ENCODE results near the gene PITPNM3. TPM values are rescaled to one million over a fixed set of nuclear protein-coding genes. Genes with fewer than 3 reads are reported as not detected.
"Not testable (repeated sequence)": the region's sequence is repeated elsewhere in the genome, so short reads cannot be mapped to it uniquely, and the experiment has no call there.

The PITPNM3 gene
- total RNA-seq: under 1 TPM; 0.64 to 0.77 TPM

DNA sequence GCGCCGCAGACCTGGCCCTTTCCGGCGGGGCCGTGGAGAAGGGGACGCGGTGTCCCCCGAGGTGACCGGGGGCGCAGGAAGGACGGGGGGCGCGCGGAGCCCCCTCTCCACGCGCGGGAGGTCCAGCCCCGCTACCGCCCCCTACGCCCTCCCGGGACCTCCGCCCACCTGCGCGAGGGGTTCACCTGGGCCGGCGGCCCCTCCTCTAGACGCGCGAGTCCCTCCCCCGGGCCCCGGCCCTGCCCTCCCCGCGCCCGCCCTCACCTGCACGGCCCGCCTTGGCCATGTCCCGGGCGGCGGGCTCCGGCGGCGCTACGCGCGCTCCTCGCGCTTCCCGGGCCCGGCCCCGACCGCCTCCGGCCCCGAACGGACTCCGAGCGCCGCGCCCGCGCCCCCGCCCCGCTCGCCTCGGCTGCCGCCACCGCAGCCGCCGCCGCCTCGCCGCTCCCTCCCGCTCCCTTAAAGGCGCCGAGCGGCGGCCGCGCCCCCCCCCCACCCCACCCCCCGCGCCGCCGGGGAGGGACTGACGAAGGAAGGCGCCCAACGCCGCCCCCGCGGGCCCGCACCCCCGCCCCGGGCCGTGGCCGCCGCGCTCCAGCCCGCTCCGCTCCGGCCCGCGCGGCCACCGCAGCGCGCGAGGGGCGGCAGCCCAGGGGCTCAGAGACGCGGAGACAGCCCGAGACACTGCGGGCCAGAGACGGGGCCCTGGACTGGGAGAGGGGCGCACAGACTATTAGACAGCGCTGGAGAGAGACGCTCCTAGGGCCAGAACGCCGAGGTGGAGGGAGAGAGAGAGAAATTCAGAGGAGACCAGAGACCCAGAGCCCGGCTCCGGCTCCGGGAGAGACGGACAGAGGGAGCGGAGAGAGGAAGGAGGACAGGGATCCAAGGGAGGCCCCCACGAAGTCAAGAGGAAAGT lies at the start of gene PITPNM3:
TSS of gene PITPNM3 (minus strand) at position 435 of the 919 bp plus-strand sequence. CDS start at position 286, 149 bp downstream.
- Mint-ChIP-seq H3K9me3 (no peaks in the 10 kb centered on the region), H3K4me1 (peaks cover 1% of the 10 kb centered on the region), H3K36me3 (no peaks in the 10 kb centered on the region), H3K27ac (no peak within 1 kb of the TSS), H3K4me3 (peak within 1 kb of the TSS; percentile 22), H3K27me3 (peaks cover 51% of the 10 kb centered on the region)
- DNase-seq (no peak), ATAC-seq (ENCODE audit: low read depth) (no peak)
- POLR2A ChIA-PET: no interaction called here

DNA sequence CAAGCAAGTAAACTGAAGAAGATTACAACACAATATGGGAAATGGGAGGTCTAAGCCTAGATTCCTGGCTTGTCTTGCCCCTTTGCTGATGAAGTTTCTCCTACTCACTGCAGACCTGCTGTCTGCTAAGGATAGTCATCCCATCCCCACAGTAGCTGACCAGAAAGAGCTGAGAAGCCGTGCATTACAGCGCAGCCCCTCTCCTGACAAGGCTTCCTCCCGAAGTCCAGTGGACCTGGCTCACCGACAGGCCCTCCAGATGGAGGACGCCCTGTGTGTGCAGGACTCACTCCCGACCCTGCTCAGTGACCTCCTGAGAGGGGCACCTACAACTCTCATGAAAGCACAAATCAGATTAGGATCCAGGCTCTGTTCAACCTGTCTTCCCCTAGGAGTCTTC lies 48.8 kb upstream of the PITPNM3 start:
- no peak for ATAC-seq (ENCODE audit: low read depth)
- Mint-ChIP-seq H3K4me3 (no peak overlapping the region), H3K27me3 (no peaks in the 10 kb centered on the region), H3K27ac (no peak overlapping the region), H3K9me3 (no peaks in the 10 kb centered on the region), H3K4me1 (no peaks in the 10 kb centered on the region), H3K36me3 (peaks cover 12% of the 10 kb centered on the region)
- DNase-seq: no peak
- POLR2A ChIA-PET: no interaction called here

DNA sequence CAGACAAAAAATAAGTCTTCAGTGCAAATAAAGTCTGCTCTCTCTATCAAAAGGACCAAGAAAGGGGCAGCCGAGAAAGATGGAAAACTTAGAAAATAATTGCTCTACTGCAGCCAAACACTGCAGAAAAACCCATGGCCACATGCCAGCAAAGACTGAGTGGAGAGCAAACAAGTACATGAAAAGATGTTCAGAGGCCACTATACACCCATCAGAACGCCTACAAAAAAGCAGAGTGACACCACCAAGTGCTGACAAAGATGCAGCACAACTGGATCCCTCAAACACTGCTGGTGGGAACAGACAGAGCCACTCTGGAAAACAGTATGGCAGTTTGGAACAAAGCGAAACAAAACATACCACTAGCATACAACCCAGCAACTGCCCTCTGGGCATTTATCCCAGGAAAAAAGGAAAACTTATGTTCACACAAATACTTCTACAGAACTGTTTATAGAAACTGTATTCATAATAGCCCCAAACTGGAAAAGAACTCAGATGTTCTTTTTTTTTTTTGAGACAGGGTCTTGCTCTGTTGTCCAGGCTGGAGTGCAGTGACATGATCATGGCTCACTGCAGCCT lies 47.5 kb upstream of the PITPNM3 start:
- POLR2A ChIA-PET: no interaction called here
- peaks cover 10% of the 10 kb centered on the region for H3K36me3 Mint-ChIP-seq

DNA sequence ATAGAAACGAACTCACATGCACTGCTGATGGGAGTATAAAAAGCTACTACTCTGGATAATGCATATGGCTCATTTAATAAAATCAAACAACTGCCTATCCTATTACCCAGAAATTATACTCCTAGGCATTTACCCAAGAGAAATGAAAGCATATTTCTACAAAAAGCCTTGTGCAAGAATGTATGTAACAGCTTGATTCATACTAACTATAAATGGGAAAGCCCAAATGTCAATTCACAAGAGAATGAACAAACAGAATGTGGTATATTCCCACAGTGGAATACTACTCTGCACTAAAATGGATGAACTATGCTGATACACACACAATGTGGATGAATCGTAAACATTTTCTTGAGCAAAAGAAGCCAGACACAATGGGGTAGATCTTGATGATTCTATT lies 45.8 kb upstream of the PITPNM3 start:
- DNase-seq (no peak), ATAC-seq (ENCODE audit: low read depth) (no peak)
- no peaks in the 10 kb centered on the region for H3K9me3 Mint-ChIP-seq
- H3K36me3 Mint-ChIP-seq: peaks cover 14% of the 10 kb centered on the region
- H3K4me1 Mint-ChIP-seq: no peaks in the 10 kb centered on the region
- H3K27ac Mint-ChIP-seq: no peak overlapping the region
- POLR2A ChIA-PET: no interaction called here
- no peak overlapping the region for H3K4me3 Mint-ChIP-seq
- H3K27me3 Mint-ChIP-seq: no peaks in the 10 kb centered on the region

More for the DNA sequence above, 47.5 kb upstream of the PITPNM3 start:
- H3K4me1 Mint-ChIP-seq: no peaks in the 10 kb centered on the region
- no peak for ATAC-seq (ENCODE audit: low read depth)
- no peaks in the 10 kb centered on the region for H3K9me3 Mint-ChIP-seq
- no peak overlapping the region for H3K4me3 Mint-ChIP-seq
- no peaks in the 10 kb centered on the region for H3K27me3 Mint-ChIP-seq
- DNase-seq: no peak
- no peak overlapping the region for H3K27ac Mint-ChIP-seq

DNA sequence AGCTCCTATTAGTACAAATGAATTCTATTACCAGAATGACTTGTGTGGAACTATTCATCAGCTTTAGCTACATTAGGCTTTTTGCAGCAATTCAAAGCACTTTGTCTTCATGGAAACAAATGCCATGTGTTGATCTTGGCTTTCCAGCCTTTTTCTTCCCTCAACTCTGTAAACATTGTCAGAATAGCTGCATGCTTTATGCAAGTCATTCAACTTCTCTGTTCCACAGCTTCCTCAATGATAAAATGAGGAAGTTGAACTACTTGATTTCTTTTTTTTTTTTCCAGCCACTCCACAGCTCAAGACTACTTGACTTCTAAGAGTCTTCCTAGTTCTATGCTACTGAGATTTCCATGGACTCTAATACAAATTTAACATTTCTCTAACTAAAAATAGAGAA lies 43.0 kb upstream of the PITPNM3 start:
- POLR2A ChIA-PET: no interaction called here
- H3K27me3 Mint-ChIP-seq: no peaks in the 10 kb centered on the region
- no peak for DNase-seq
- H3K9me3 Mint-ChIP-seq: no peaks in the 10 kb centered on the region
- ATAC-seq (ENCODE audit: low read depth): no peak
- no peak overlapping the region for H3K27ac Mint-ChIP-seq
- H3K36me3 Mint-ChIP-seq: peaks cover 17% of the 10 kb centered on the region
- no peaks in the 10 kb centered on the region for H3K4me1 Mint-ChIP-seq
- H3K4me3 Mint-ChIP-seq: no peak overlapping the region

DNA sequence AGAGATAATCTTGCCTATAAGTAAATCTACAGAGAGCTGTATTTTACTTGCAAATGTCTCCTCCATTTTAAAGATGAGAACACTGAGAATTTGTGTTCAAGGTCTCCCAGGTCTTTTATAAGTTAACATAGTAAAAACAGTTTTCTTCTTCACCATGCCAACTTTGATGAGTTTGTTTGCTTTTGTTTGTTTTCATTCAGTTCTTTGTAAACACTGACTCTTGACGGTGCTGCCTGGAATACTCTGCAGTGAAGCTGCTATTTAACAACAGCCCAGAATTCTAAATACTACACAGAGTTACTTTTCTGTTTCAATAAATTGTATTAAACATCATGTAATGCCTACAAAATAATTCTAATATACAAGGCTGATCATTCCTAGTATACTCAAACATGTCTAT lies 41.4 kb upstream of the PITPNM3 start:
- H3K27me3 Mint-ChIP-seq: no peaks in the 10 kb centered on the region
- DNase-seq (no peak), ATAC-seq (ENCODE audit: low read depth) (no peak)
- no peak overlapping the region for H3K27ac Mint-ChIP-seq
- POLR2A ChIA-PET: no interaction called here
- H3K36me3 Mint-ChIP-seq: peaks cover 25% of the 10 kb centered on the region
- no peaks in the 10 kb centered on the region for H3K9me3 Mint-ChIP-seq
- H3K4me1 Mint-ChIP-seq: peaks cover 1% of the 10 kb centered on the region
- H3K4me3 Mint-ChIP-seq: no peak overlapping the region

DNA sequence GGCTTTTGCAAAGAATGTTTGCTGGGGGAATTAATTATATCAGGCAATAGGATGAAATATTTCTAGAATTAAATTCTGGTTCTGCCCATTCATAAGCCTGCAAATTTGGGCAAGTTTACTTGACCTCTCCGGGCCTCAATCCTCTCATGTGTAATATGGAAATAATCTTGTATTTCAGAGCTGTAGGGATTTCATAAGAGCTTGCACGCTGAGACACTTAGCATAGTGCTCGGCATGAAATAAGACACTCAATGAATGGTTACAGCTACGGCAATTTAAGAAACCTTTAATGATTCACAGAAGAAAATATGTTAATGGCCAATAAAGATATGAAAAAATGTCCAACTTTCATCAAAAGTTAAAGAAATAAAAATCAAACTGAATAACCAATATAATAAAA lies 40.6 kb upstream of the PITPNM3 start:
- POLR2A ChIA-PET: no interaction called here
- Mint-ChIP-seq H3K9me3 (no peaks in the 10 kb centered on the region), H3K27ac (no peak overlapping the region), H3K36me3 (peaks cover 32% of the 10 kb centered on the region), H3K27me3 (no peaks in the 10 kb centered on the region), H3K4me3 (no peak overlapping the region), H3K4me1 (peaks cover 7% of the 10 kb centered on the region)
- no peak for ATAC-seq (ENCODE audit: low read depth)
- DNase-seq: no peak

DNA sequence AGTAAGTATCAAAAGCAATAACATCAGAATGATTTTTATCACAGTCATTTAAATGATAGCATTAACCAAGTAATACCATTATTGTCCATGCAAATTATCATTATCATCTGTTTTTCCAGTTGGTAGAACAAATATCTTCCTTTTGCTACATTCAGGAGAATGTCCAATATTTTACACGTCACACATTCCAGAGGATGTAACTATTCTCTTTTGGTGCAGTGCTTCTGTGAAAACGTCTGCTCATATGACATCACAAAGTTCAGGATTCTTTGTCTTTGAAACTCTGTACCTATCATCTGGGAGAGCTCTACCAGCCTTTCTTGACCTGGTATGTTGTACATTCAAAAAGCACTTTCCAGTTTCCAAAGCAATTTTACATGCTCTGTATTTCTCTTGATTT lies 40.2 kb upstream of the PITPNM3 start:
- Mint-ChIP-seq H3K27ac (no peak overlapping the region), H3K9me3 (no peaks in the 10 kb centered on the region), H3K4me3 (no peak overlapping the region), H3K4me1 (peaks cover 12% of the 10 kb centered on the region), H3K36me3 (peaks cover 36% of the 10 kb centered on the region), H3K27me3 (no peaks in the 10 kb centered on the region)
- no peak for ATAC-seq (ENCODE audit: low read depth)
- POLR2A ChIA-PET: no interaction called here
- no peak for DNase-seq

DNA sequence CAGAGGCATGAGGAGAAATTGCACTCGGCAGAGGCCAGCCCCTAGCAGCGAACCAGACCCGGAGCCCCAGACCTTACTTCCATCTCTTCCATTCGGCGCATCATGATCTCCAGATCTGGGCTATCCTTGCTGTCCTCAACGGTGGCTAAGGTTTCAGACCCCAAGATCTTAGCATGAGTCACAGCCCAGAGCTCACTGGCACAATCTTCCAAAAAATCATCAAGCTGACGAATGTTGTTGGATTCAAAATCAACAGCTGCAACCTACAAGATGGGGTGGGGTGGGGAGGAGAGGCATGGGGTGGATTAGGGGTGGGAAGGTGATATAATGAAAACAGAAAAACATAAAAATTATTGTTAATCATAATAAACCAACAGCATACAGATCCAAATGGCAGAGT lies 39.7 kb upstream of the PITPNM3 start:
- H3K27ac Mint-ChIP-seq: no peak overlapping the region
- H3K4me3 Mint-ChIP-seq: no peak overlapping the region
- H3K27me3 Mint-ChIP-seq: no peaks in the 10 kb centered on the region
- POLR2A ChIA-PET: no interaction called here
- H3K9me3 Mint-ChIP-seq: no peaks in the 10 kb centered on the region
- ATAC-seq (ENCODE audit: low read depth) (no peak), DNase-seq (no peak)
- peaks cover 36% of the 10 kb centered on the region for H3K36me3 Mint-ChIP-seq
- peaks cover 12% of the 10 kb centered on the region for H3K4me1 Mint-ChIP-seq

DNA sequence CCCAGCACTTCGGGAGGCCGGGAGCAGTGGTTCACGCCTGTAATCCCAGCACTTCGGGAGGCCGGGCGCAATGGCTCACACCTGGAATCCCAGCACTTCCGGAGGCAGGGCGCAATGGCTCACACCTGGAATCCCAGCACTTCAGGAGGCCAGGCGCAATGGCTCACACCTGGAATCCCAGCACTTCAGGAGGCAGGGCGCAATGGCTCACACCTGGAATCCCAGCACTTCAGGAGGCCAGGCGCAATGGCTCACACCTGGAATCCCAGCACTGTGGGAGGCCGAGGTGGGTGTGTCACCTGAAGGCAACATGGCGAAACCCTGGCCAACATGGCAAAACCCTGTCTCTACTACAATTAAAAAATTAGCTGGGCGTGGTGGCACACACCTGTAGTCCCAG lies 37.0 kb upstream of the PITPNM3 start:
- H3K27ac Mint-ChIP-seq, POLR2A ChIA-PET: not testable (repeated sequence)

DNA sequence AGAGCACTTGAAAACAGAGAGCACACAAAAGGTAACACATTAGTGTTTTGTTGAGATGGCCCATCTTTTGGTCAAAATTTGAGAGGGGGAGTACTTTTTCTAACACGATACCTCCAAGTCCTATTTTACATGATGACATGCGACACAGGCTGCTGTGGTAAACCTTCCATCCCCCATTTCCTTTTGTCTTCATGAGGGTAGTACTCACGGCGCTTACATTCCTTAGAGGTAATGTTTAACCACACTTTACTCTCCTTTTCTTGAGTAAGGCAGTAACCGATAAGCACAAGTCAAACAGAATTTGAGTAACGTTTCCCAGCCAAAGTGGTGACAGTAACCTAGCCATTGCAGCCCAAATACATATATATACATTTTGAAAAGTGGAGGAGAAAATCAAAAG lies 35.8 kb upstream of the PITPNM3 start:
- Mint-ChIP-seq H3K27ac (peak overlapping the region; percentile 66), H3K9me3 (no peaks in the 10 kb centered on the region), H3K4me3 (peak overlapping the region; percentile 8), H3K27me3 (no peaks in the 10 kb centered on the region), H3K4me1 (peaks cover 12% of the 10 kb centered on the region), H3K36me3 (peaks cover 35% of the 10 kb centered on the region)
- no peak for DNase-seq
- POLR2A ChIA-PET: interaction anchor here (0.6 kb wide), 1 partner anchor 1074 kb away, joined by 4 read pairs; no protein-coding TSS in a partner anchor
- ATAC-seq (ENCODE audit: low read depth): no peak

More for the DNA sequence above, 37.0 kb upstream of the PITPNM3 start:
- not testable (repeated sequence) for H3K9me3 Mint-ChIP-seq; H3K4me3 Mint-ChIP-seq; ATAC-seq (ENCODE audit: low read depth); H3K27me3 Mint-ChIP-seq; DNase-seq
- H3K4me1 Mint-ChIP-seq: peaks cover 12% of the 10 kb centered on the region
- H3K36me3 Mint-ChIP-seq: peaks cover 37% of the 10 kb centered on the region

DNA sequence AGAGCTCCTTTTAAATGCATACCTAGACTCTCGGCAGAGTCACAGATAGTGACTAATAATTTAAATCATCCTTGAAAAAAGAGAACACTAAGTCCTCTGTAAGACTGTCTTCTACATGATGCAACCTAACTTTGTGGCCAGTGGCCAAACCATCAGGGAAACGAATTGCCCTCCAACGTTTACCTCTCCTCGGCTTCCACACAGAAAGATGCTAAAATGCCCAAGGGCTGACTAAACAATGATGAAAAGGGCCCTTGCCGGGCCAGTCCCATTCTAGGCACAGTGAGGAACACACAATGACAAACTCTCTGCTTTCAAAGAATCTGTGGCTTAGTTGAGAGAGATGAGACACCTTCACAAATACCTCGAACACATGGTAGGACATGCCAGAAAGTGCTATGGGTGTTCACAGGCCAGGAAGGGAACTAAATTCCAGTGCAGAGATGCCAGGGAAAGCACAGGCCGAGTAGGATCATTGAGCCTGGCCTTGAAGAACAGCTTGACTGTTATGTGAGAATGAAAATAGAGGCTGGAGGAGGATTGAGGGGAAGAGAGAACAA lies 35.3 kb upstream of the PITPNM3 start:
- H3K4me1 Mint-ChIP-seq: peaks cover 12% of the 10 kb centered on the region
- H3K27ac Mint-ChIP-seq: peak overlapping the region; percentile 66
- peak overlapping the region; percentile 8 for H3K4me3 Mint-ChIP-seq
- no peaks in the 10 kb centered on the region for H3K9me3 Mint-ChIP-seq
- ATAC-seq (ENCODE audit: low read depth) (no peak), DNase-seq (no peak)
- peaks cover 35% of the 10 kb centered on the region for H3K36me3 Mint-ChIP-seq
- H3K27me3 Mint-ChIP-seq: no peaks in the 10 kb centered on the region
- POLR2A ChIA-PET: interaction anchor here (0.6 kb wide), 1 partner anchor 1073 kb away, joined by 4 read pairs; no protein-coding TSS in a partner anchor

DNA sequence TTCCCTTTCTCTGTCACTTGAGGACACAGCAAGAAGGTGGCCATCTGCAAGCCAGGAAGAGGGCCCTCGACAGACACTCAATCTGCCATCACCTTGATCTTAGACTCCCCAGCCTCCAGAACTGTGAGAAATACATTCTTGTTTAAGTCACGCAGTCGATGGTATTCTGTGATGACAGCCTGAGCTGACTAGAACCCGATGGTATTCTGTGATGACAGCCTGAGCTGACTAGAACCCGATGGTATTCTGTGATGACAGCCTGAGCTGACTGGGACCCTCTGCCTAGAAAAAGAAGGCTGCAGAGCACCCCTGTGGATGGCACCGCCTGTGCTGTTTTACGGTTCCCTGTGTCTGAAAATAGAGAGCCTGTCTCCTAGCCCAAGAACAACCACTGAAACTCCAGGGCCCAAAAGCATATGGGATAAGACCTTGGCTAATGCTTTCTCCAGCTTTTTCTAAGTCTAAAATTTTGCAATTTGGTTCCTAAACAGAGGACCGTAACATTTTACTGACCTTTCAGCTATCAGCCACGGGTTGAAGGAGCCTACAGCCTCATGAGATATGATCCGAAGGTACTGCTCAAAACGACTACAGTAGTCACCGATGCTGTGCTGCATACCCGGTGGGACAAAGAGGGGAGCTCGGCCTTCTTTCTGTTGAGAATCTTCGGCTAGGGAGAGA lies 33.1 kb upstream of the PITPNM3 start:
- peaks cover 4% of the 10 kb centered on the region for H3K9me3 Mint-ChIP-seq
- H3K27ac Mint-ChIP-seq: no peak overlapping the region
- DNase-seq: no peak
- POLR2A ChIA-PET: no interaction called here
- ATAC-seq (ENCODE audit: low read depth): no peak
- H3K4me3 Mint-ChIP-seq: no peak overlapping the region
- peaks cover 49% of the 10 kb centered on the region for H3K36me3 Mint-ChIP-seq
- H3K27me3 Mint-ChIP-seq: no peaks in the 10 kb centered on the region
- peaks cover 12% of the 10 kb centered on the region for H3K4me1 Mint-ChIP-seq
